ENCODE data around the gene B4GAT1.
"Not testable (repeated sequence)": the region's sequence is repeated elsewhere in the genome, so short reads cannot be mapped to it uniquely, and the experiment has no call there.

Gene B4GAT1

GRCh38 chr11:66316849-66317251 is 30.6 kb downstream of the B4GAT1 start, which contains the start of gene CD248:
Gene CD248, minus strand, starts transcription at chr11:66317044. Its CDS starts 17 bp downstream, at chr11:66317027.
- FAIRE-seq: no peak
- no peak for TF ChIP-seq TAF1 (IDR thresholded peaks at IDR 0.05; ENCODE audit: borderline replicate concordance, low read depth, low read length)
- TF ChIP-seq POLR2A (IDR thresholded peaks at IDR 0.05; ENCODE audit: low read depth, low read length): no peak
- no peak for TF ChIP-seq POLR2AphosphoS5 (IDR thresholded peaks at IDR 0.05; ENCODE audit: low read depth, low read length)

GRCh38 chr11:66315921-66316811 is 31.3 kb downstream of the B4GAT1 start:
- DNase-seq (ENCODE audit: insufficient read length): no peak
- TF ChIP-seq TAF1 (IDR thresholded peaks at IDR 0.05; ENCODE audit: borderline replicate concordance, low read depth, low read length) (no peak), POLR2AphosphoS5 (IDR thresholded peaks at IDR 0.05; ENCODE audit: low read depth, low read length) (no peak), POLR2A (IDR thresholded peaks at IDR 0.05; ENCODE audit: low read depth, low read length) (no peak)
- FAIRE-seq: no peak

More at GRCh38 chr11:66316849-66317251, 30.6 kb downstream of the B4GAT1 start, which contains the start of gene CD248:
- DNase-seq (ENCODE audit: insufficient read length): no peak

DNA sequence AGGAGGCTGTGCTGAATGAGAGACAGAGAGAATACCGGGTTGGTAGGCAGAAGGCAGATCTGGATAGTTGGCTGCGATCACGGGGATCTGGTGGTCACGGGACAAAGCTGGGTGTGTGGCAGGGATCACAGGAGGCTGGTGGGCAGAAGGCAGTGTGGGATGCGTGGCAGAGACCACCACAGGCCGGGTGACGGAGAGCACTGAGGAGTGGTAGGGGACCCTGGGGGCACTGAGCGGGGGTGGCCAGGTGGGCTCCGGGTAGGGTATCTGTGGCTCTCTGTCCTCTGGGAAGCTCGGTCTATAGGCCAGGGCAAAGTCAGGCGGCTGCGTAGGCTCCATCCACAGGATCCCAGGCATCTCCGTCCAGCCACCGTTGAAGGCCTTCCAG is 31.9 kb downstream of the B4GAT1 start:
- DNase-seq (ENCODE audit: insufficient read length) (no peak), FAIRE-seq (no peak)
- TF ChIP-seq POLR2AphosphoS5 (IDR thresholded peaks at IDR 0.05; ENCODE audit: low read depth, low read length) (no peak), POLR2A (IDR thresholded peaks at IDR 0.05; ENCODE audit: low read depth, low read length) (no peak), TAF1 (IDR thresholded peaks at IDR 0.05; ENCODE audit: borderline replicate concordance, low read depth, low read length) (no peak)

- no peak for FAIRE-seq
- TF ChIP-seq TAF1 (IDR thresholded peaks at IDR 0.05; ENCODE audit: borderline replicate concordance, low read depth, low read length): no peak
- no peak for TF ChIP-seq POLR2AphosphoS5 (IDR thresholded peaks at IDR 0.05; ENCODE audit: low read depth, low read length)
- no peak for TF ChIP-seq POLR2A (IDR thresholded peaks at IDR 0.05; ENCODE audit: low read depth, low read length)
- no peak for DNase-seq (ENCODE audit: insufficient read length)
Measured at GRCh38 chr11:66314561-66315497, 32.6 kb downstream of the B4GAT1 start.

- TF ChIP-seq TAF1 (IDR thresholded peaks at IDR 0.05; ENCODE audit: borderline replicate concordance, low read depth, low read length) (no peak), POLR2A (IDR thresholded peaks at IDR 0.05; ENCODE audit: low read depth, low read length) (no peak), POLR2AphosphoS5 (IDR thresholded peaks at IDR 0.05; ENCODE audit: low read depth, low read length) (no peak)
- no peak for FAIRE-seq
- no peak for DNase-seq (ENCODE audit: insufficient read length)
Measured at GRCh38 chr11:66314186-66314501, 33.3 kb downstream of the B4GAT1 start.

GRCh38 chr11:66313321-66314185 is 33.9 kb downstream of the B4GAT1 start:
- FAIRE-seq (no peak), DNase-seq (ENCODE audit: insufficient read length) (no peak)
- TF ChIP-seq POLR2A (IDR thresholded peaks at IDR 0.05; ENCODE audit: low read depth, low read length): no peak
- TF ChIP-seq TAF1 (IDR thresholded peaks at IDR 0.05; ENCODE audit: borderline replicate concordance, low read depth, low read length): no peak

DNA sequence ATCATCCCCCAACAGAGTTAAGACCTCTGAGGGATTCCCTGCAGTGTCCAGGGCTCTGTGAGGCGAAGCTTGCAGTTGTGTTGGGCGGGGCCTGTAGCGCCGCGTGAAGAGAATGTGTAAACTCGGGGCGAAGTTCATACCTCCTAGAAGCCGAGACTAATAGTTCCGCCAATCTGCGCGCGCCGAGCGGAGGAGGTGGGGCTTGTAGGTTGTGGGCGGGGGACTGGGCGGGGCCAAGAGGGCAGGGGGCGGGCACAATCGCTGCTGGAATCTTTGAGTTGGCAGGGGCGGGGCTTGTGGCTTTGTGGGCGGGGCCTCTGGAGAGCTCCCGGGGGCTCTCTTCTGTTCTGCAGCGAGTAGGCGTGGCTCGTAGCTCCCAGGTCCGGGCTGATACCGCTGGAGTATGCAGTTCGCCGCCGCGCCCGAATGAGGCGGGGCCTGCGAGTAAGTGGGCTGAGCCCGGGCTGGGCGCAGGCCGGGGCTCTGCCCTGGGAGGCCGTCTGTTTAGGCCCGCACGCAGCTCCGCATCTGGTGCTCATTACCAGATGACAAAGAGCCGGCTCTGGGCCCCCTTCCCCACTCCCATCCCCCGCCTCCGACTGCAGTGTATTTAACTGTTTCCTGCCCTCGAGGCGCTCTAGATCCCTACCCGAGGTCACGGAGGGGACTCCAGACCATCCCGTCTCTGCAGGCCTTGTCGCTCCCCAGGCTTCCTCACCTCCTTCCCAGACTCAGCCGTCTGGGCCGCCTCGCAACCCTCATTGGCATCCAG is 34.7 kb downstream of the B4GAT1 start:
- FAIRE-seq: no peak
- DNase-seq (ENCODE audit: insufficient read length): peak; percentile 97
- TF ChIP-seq POLR2AphosphoS5 (IDR thresholded peaks at IDR 0.05; ENCODE audit: low read depth, low read length) (no peak), POLR2A (IDR thresholded peaks at IDR 0.05; ENCODE audit: low read depth, low read length) (no peak), TAF1 (IDR thresholded peaks at IDR 0.05; ENCODE audit: borderline replicate concordance, low read depth, low read length) (no peak)

- FAIRE-seq: peak; percentile 99
- DNase-seq (ENCODE audit: insufficient read length): peak; percentile 93
- TF ChIP-seq TAF1 (IDR thresholded peaks at IDR 0.05; ENCODE audit: borderline replicate concordance, low read depth, low read length): no peak
- no peak for TF ChIP-seq POLR2AphosphoS5 (IDR thresholded peaks at IDR 0.05; ENCODE audit: low read depth, low read length)
- no peak for TF ChIP-seq POLR2A (IDR thresholded peaks at IDR 0.05; ENCODE audit: low read depth, low read length)
Measured at GRCh38 chr11:66311965-66312548, 35.4 kb downstream of the B4GAT1 start.

- DNase-seq (ENCODE audit: insufficient read length) (no peak), FAIRE-seq (no peak)
- no peak for TF ChIP-seq TAF1 (IDR thresholded peaks at IDR 0.05; ENCODE audit: borderline replicate concordance, low read depth, low read length)
- no peak for TF ChIP-seq POLR2AphosphoS5 (IDR thresholded peaks at IDR 0.05; ENCODE audit: low read depth, low read length)
- no peak for TF ChIP-seq POLR2A (IDR thresholded peaks at IDR 0.05; ENCODE audit: low read depth, low read length)
Measured at GRCh38 chr11:66311470-66311964, 35.9 kb downstream of the B4GAT1 start.

GRCh38 chr11:66310803-66311440 is 36.5 kb downstream of the B4GAT1 start:
- DNase-seq (ENCODE audit: insufficient read length); FAIRE-seq: not testable (repeated sequence)

Data from GM12892 (cell line).